NCI-H2107 treated with DMSO at 0.1 percent for 48 hours (cell line): Measurements from ENCODE around the gene EZH1.

Experiments used
- DNase-seq: peaks from one replicate; lab custom pipeline; 2025; ENCODE audit not compliant: unreplicated experiment; lab: John Stamatoyannopoulos, UW

EZH1 gene

DNA sequence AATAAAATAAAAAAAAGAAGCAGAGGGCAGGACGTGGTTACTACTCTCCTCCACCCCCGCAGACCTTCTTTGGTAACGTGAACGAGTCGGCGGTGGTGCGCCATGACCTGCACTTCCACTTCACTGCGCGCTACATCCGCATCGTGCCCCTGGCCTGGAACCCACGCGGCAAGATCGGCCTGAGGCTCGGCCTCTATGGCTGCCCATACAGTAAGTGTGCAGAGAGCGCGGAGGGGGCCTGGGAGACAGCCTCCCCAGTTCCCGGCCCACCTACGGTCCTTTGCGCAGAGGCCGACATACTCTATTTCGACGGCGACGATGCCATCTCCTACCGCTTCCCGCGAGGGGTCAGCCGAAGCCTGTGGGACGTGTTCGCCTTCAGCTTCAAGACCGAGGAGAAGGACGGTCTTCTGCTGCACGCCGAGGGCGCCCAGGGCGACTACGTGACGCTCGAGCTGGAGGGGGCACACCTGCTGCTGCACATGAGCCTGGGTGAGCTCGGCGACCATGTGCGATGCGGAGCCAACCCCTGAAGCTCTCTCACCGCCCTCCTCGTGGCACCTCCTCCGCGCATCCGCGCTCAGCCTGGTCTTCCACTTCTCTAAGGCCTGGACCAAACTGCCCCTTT is 59.8 kb downstream of the EZH1 start:
- DNase-seq, result no peak

DNA sequence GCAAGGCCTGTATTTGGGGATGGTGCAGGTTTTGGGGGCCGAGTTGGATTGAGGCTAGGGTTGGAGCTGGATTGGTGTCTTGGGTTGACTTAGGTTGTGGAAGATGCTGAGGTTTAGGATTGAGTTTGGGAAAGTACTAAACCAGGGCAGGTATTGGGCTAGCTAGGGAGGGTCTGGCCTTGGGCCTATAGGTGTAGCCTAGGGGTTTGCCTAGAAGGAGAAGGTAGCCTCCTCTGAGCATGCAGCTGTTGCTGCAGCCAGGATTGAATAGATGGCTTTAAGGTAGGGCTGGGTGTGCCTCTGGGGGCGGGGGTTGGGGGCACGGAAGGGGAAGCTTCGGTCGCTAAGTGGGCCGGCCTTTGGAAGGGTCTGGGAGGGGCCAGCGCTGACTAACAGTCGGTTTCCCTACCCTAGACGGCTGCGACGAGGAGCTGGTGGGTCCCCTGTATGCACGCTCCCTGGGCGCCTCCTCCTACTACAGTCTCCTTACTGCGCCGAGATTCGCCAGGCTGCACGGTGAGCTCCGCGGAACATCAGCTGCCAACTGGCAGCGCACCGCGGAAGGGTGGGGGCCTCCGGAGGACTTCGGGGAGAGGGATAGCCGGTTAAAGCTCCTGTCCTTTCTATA is 61.3 kb downstream of the EZH1 start:
- DNase-seq, result no peak

DNA sequence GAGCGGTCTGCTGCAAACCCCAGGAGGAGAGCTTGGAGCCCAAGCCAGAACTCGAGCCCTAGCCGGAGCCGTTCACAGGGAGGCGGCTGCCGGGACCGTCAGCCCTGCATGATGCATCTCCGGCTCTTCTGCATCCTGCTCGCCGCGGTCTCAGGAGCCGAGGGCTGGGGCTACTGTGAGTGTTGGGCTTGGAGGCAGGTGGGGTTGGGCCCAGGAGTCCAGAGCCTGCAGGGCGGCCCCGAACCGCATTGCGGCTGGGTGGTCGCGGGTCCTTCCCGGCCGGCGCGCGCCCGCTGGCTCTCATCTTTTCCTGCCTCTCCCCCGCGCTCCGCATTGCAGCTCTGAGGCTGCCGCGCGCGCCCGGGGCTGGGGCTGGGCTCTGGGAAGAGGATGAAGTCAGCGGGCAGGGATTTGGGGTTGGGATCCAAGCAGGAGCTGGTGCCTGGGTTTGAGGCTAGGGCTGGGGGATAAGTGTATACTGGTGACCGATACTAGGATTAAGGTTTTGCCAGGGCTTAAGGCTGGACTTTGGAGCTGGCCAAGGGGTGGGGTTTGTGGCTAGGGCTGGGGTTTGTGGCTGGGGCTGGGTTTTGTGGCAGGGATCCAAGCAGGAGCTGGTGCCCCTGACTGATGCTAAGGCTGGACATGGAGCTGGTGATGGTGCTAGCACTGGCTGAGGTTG is 62.0 kb downstream of the EZH1 start:
- DNase-seq, result no peak

DNA sequence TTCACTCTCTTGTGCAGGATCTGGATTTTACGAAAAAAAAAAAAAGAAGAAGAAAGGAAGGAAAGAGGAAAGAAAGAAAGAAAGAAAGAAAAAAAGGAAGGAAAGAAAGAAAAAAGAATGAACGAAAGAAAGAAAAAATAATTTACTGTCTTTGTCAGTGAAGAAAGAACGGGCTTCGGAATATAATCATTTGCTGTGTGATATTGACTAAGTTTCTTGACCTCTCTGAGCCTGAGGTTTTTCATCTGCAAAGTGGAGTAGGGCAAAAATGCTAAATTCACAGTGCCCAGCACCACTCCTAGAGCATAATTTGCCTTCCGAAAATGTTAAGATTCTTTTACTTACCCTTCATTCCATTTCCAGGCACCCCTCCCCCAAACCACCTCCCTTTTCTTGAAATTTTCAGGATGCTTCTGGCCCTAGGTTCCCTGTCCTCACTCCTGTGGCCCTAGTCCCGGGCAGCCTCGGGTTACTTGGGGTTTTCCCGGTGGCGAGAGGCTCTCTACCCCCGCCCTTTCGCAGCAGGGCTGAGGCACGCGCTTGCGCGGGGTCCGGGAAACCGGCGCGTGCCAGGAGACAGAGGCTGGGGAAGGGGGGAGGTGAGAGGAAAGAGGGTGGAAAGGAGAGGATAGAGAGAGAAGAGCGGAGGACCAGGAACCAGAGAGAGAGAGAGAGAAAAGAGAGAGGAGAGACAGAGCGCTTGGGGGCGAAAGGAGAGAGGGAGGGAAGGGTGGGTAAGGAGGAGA is 62.7 kb downstream of the EZH1 start, which contains the start of gene CNTNAP1:
Gene CNTNAP1, plus strand, starts transcription at position 556 of the 746 bp plus-strand sequence. CDS start 299 bp downstream, outside the sequence.
- DNase-seq, result peak; percentile 30

DNA sequence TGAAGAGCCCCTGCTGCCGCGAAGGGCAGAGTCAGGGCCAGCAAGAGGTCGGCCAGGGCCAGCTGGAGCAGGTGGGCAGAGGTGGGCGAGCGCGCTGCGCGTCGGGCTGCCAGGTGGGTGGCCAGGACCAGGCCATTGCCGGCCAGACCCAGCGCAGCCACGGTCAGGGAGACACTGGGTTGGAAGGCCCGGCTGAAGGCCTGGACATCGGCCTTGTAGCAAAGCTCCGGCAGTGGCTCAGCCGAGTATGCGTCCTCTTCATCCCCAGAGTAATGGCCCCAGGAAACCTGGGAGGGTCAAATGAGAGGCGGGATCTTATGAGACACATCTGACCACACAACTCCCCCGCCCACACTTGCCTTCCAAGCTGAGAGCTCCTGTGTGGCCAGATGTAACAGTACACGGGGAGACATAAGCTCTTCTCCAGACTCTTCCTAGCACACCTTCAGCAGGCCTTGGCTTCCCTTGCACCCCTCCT is 64.5 kb downstream of the EZH1 start:
- DNase-seq, result no peak

DNA sequence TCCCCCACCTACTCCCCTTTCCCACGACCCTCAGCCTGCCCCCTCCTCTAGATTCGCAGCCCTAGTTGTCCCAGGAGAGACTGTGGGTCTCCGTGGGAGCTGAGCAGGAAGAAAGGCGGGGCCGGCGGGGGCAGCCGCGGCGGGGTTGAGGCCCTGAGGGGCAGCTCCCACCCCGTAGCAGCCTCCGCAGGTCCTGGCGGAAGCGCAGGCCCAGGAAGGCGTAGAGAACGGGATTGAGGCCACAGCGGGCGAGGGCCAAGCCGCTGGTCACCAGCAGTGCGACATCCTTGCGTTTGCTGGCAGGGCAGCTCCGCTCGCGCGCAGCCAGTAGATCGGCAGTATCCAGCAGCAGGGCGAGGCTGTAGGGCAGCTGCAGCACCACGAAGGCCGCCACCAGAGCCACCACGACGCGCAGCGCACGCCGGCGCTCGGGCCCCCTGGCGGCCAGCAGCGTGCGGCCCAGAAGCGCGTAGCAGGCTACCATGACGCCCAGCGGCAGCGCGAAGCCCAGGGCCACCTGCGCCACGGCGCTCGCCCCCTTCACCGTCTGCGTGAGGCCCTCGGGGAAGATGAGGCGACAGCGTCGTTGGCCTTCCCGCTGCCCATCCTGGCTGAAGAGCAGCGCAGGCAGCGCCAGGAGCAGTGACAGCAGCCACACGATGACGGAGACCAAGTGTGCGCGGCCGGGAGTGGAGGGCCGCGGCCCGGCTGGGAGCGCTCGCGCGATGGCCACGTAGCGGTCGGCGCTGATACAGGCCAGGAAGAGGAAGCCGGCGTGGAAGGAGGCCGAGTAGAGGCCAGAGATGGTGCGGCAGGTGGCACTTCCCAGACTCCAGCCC is 65.1 kb downstream of the EZH1 start:
- DNase-seq, result peak; percentile 70

DNA sequence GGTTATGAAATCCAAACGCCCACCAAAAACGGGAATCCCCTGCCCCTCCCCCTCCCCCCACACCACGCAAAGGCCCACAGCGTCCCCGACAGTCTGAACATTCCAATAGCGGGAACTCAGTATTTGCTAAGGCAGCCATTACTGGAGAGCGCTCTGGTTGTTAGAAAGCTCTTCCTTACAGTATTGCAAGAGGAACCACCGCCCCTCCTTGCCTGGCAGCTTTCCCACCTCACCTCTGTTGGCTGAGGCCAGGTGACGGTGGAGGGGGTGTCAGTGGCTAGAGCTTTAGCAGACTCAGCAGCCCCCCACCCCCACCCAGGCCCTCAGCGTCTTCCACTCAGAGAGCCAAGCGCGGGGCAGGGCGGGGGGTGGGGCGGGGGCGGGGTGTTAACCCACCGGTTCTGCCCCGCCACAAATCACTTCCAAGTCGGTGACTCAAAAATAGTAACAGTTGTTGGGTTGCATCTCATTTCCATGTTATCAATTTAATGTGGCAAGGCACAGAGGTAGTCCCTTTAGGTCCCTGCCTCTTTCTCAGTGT is 65.8 kb downstream of the EZH1 start:
- DNase-seq, result peak; percentile 74

DNA sequence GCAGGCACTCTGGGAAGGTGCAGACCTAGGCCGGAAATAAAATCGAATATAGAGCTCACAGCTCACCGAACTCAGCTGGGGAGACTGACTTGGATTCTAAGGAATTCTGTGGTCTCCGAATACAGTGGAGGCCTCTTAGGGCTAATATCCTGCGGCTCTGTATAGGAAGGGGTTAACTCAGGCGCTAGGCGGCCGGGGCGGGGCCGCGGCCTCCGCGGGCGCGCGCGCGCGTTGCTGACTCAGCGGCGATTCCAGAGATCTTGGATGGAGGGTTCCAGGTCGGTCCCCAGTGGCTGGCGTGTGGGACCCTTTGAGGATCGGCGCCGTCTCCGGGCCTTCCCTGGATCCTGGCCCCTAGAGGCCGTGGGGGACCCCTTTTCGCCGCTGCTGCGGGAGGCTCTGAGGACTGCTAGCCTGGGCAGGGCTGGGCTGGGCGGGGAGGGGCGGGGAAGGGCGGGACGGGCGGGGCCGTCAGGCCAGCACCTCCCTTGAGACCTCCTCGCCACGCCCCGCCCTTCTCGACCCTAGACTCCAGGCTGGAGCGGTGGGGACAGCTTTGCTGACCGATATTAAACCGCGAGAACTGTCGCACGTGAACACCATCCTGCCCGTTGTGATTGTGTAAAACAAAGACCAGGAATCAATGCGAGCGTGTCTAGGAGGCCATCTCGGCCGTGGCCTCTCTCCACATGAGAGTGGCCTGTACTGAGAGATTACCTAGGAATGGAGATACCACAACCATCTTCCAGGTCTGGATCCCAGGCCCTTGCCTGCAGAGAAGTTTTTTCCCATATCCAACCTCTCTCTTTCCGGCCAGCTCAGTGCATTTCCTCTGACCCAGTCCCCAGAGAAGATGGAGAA is 66.7 kb downstream of the EZH1 start:
- peak; percentile 88 for DNase-seq

DNA sequence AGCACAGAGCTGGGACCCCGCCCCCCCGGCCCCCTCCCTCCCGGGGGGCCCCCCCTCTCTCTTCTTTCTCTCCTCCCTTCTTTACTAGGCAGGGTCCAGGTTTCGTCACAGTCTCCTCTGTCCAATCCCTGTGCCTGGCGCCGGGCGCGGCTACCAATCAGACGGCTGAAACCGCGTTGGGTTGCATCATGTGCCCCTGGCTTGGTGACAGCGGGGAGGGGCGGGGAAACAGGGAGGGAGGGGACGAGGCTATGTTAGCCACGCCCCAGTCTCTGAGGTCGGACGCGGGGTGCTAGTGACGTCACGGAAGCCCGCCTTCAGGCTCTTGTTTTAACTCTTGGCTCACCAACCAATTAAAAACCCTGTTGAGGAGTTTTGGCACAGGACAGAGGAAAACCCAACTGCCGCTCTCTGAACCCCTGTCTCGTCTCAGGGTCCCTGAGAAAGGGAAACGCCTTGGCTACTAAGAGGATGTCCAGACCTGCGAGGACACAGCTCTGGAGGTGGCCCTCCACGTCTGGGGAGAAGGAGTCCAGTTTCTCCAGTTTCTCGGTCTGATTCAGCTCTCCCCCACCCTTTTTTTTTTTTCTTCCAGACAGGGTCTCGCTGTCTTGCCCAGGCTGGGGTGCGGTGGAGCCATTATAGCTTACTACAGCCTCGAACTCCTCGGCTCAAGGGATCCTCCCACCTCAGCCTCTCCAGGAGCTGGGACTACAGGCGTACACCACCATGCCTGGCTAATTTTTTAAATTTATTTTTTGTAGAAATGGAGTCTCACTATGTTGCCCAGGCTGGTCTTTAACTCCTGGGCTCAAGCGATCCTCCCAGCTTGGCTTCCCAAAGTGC is 67.6 kb downstream of the EZH1 start:
- peak; percentile 99 for DNase-seq

DNA sequence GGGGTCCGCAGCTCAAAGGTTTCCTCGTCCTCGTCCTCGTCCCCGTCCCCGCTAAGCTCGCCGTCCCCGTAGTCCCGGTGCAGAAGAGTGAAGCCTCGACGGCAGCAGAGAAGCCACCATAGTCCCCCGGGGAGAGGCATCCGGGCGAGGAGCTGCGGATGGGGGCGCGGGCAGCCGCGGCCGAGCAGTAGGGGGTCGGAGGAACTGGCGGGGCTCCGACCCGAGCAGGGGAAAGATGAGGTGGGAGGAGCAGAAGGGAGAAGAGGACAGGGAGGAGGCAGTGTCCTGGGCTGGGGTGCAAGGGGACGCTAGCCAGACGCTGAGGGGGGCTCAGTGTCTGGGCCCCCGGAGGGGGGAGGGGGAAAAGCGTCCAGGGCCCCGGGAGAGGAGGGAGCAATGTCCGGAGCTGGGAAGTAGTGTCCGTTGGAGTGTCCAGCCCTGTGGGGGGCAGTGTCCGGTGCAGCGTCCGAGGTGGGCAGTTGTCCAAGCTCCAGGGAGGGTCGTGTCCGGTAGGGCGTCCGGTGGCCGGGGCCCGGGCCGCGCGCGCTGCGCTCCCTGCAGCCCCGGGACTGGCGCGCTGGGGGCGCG is 68.3 kb downstream of the EZH1 start, which contains the start of gene PLEKHH3:
Gene PLEKHH3, minus strand, starts transcription at position 571 of the 588 bp plus-strand sequence. Its CDS starts 431 bp downstream, at position 140.
- no peak for DNase-seq

DNA sequence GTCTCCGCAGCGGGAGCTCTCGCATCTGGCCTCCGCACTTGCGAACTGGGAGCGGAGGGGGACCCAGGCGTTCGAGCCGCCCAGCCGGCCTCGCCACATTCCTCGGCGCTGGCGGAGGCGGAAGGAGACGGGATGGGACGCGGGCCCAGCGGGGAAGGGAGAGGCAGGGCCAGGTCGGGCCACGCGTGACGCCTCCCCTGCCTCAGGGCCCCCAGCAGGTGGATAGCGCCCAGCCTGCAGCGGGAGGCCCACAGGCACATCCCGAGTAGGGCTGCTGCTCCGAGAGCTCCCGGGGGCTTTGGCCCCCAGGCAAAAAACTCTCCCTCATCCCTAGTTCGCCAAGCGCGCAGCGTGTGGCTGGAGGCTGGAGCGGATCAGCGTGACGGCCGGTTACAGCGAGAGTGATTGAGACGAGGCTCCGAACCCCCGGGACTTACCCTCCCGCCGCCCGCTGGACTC is 68.8 kb downstream of the EZH1 start:
- no peak for DNase-seq

DNA sequence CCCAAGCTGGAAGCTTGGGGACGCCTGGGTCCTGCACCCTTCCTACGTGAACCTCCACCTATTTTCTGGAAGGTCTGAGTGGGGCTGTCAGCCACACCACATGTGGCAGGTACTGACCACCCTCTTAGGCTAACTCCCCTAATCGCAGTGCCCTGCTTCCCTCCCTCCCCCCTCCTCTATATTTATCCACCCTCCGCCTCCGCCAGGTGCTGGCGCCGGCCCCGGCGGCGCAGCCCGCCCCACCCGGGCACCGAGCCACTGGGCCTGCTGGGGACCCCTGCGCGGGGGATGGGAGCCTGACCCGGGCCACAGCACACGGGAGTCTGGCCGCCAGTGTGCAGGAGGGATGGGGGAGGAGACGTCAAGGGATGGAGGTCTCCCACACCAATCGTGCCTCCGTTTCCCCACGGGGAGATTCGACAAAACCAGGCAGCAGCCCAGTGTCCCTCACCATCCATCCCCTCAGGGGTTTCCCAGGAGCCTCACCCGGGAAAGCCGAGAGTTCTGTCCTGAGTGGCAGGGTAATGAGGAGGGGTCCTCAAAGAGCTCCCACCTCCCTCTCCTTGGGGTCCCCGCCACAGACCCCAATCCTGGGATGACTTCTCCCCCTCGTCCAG is 69.4 kb downstream of the EZH1 start:
- peak; percentile 43 for DNase-seq

DNA sequence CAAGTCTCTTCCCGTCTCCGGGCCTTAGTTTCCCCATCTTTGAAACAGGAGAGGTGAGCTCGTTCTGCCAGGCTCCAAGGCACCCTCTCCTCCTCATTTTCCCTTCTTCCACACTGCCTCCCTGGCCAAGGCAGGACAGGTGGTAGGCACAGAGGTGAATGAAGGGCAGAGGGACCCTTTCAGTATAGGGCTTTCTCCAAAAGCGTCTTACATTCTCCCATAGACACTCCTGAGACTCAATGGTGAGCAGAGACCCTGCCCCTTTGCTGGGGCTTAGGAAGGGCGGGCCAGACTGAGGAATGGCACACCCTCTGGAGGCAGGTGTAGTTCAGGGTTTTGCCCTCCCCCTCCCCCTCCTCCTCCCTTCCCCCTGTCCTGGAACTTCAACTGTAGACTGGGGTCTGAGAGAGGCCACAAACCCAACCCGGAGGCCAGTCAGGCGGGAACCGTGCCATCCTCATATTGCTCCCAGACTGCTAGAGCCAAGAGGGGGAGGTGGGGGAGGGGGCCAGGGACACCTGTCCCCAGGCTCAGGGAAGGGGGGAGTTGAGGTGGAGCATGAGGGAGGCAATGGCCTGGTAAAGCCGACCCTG is 70.0 kb downstream of the EZH1 start:
- DNase-seq, result peak; percentile 43

DNA sequence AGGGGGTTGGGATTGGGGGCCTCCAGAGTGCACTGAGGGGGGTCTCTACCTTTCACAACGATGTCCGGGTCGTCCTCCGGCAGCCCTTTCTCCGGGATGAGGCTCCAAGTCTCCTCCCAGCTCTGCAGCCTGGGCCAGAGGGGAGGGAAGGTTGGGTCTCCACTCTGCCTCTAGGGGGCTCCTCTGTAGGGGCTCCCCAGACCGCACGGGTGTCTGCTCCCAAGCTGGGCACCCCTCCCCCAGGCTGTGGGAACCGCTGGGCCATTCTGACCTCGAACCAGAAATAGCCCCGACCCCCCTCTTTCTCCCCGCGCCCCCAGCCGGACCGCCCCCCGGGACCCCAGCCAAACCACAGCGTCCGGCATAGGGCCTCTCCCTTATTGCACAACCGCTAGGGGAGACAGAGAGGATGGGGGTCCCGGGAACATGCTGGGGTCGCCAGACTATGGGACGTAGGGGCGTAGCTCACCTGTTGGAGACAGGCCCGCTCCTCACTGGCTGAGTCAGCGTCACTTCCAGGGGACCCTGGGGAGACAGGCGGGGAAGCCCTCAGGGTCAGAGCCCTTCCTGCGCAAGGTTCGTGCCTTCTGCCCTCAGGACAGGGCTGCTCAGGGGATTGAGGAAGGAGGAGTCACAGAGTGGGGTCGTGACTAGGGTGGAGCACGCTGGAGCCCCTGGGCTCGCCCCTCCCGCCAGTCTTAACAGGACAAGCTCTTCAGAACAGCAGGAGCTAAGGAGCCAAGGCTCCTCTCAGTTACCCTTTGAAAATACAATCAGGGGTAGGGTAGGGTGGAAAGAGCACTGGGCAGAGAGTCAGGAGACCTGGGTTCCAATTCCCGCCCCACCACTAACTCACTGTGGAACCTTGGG is 70.7 kb downstream of the EZH1 start:
- no peak for DNase-seq

DNA sequence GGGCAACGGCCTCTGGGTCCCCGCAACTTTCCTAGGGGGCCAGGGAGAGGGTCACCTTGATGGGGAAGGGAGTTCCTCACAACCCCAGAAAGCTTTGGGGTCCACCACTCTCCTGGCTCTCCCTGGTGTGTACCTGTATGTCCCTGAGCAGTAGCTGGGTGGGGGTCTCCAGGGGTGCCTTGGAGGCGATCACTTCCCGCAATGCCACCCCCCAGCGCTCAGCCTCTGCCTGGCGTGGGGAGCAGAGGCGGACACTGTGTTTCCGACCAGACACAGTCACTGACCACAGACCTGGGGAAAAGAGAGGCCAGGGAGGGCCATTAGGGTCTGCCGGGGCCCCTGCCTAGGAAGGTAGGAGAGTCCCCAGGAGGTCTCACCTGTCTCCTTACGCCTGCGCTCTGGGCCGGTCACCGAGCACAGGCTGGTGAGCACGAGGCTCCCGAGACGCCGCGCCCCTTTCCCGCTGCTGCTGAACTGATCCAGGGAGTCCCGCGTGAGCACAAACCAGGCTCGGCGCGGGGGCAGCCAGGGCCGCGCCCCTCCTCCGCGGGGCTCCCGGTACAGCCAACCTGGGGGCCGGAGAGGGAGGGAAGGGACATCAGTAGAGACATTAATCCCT is 71.5 kb downstream of the EZH1 start:
- DNase-seq, result no peak

DNA sequence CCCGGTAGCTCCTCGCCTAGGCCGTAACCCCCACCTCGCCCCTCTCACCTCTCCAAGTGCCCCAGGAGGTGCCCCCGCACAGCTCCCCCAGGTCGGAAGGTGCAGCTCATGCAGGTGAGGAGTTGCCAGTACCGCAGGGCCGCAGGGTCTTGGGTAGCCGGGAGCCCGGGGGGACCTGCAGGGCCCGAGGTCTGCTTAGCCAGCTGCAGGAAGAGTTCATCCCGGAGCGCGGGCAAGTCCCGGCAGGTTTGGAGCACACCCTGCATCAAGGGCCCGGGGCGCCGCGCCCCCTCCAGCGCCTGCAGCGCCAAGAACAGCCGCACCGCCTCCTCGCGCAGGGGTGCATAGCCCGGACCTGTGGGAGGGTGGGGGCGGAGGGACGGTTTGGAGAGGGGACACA is 72.8 kb downstream of the EZH1 start:
- DNase-seq, result no peak
